H9 (cell line): ENCODE results near the gene CCR5. TPM values are rescaled to one million over a fixed set of nuclear protein-coding genes. Genes with fewer than 3 reads are reported as not detected.

Experiments
- DNase-seq: peaks from one replicate; pipeline ENCODE4 v3.0.0-alpha.2; 2017
- H2AFZ ChIP-seq: one replicate; pipeline ENCODE4 v1.6.1; 2013; ENCODE audit warnings: mild to moderate bottlenecking, low read length, control low read depth, moderate library complexity
- H2AK5ac ChIP-seq: 2 replicates; pipeline ENCODE4 v1.6.1; 2013; ENCODE audit warnings: low read length, control low read depth, mixed read lengths; ENCODE audit not compliant: insufficient read length
- H2BK120ac ChIP-seq: one replicate; pipeline ENCODE4 v1.6.1; 2013; ENCODE audit warnings: low read depth, mild to moderate bottlenecking, low read length, control low read depth, inconsistent platforms; ENCODE audit not compliant: poor library complexity, severe bottlenecking
- H2BK12ac ChIP-seq: 2 replicates; pipeline ENCODE4 v1.6.1; 2013; ENCODE audit warnings: low read length, control low read depth, mixed read lengths, low read depth; ENCODE audit not compliant: insufficient read length
- H2BK15ac ChIP-seq: 2 replicates; pipeline ENCODE4 v1.6.1; 2013; ENCODE audit warnings: low read depth, low read length, control low read depth
- H2BK20ac ChIP-seq: one replicate; pipeline ENCODE4 v1.6.1; 2013; ENCODE audit warnings: low read depth, mild to moderate bottlenecking, low read length, control low read depth, inconsistent platforms; ENCODE audit not compliant: poor library complexity, severe bottlenecking
- H2BK5ac ChIP-seq: 2 replicates; pipeline ENCODE4 v1.6.1; 2013; ENCODE audit warnings: low read length, control low read depth, mixed read lengths; ENCODE audit not compliant: insufficient read length
- H3K14ac ChIP-seq: 2 replicates; pipeline ENCODE4 v1.6.1; 2013; ENCODE audit warnings: low read length, control low read depth; ENCODE audit not compliant: insufficient read depth
- H3K18ac ChIP-seq: 2 replicates; pipeline ENCODE4 v1.6.1; 2013; ENCODE audit warnings: low read depth, mild to moderate bottlenecking, mixed read lengths, low read length, control low read depth; ENCODE audit not compliant: insufficient read length
- H3K23ac ChIP-seq: 2 replicates; pipeline ENCODE4 v1.6.1; 2013; ENCODE audit warnings: low read length, control low read depth, mixed read lengths, low read depth; ENCODE audit not compliant: insufficient read length
- H3K23me2 ChIP-seq: 2 replicates; pipeline ENCODE4 v1.6.1; 2013; ENCODE audit warnings: low read depth, mild to moderate bottlenecking, mixed read lengths, low read length, control low read depth; ENCODE audit not compliant: insufficient read length, poor library complexity, severe bottlenecking
- H3K27ac ChIP-seq: 2 replicates; pipeline ENCODE4 v1.5.1; 2013; ENCODE audit warnings: low read length, control low read depth, mixed read lengths, low read depth; ENCODE audit not compliant: insufficient read length
- H3K27me3 ChIP-seq: 2 replicates; pipeline ENCODE4 v1.6.1; 2013; ENCODE audit warnings: low read length, control low read depth, inconsistent platforms; ENCODE audit not compliant: insufficient read depth
- H3K4ac ChIP-seq: 2 replicates; pipeline ENCODE4 v1.6.1; 2013; ENCODE audit warnings: low read depth, mild to moderate bottlenecking, control low read depth, inconsistent platforms, low read length, moderate library complexity
- H3K4me1 ChIP-seq: 2 replicates; pipeline ENCODE4 v1.6.1; 2013; ENCODE audit warnings: low read length, control low read depth, inconsistent platforms; ENCODE audit not compliant: insufficient read depth
- H3K4me2 ChIP-seq: 2 replicates; pipeline ENCODE4 v1.6.1; 2013; ENCODE audit warnings: low read length, control low read depth, mixed read lengths; ENCODE audit not compliant: insufficient read length, insufficient read depth
- H3K56ac ChIP-seq: 2 replicates; pipeline ENCODE4 v1.6.1; 2013; ENCODE audit warnings: low read depth, mild to moderate bottlenecking, mixed read lengths, low read length, control low read depth; ENCODE audit not compliant: insufficient read length
- H3K79me1 ChIP-seq: 2 replicates; pipeline ENCODE4 v1.6.1; 2013; ENCODE audit warnings: low read depth, mild to moderate bottlenecking, moderate library complexity, low read length, control low read depth, inconsistent platforms; ENCODE audit not compliant: insufficient read depth, poor library complexity, severe bottlenecking
- H3K79me2 ChIP-seq: 2 replicates; pipeline ENCODE4 v1.6.1; 2013; ENCODE audit warnings: low read length, control low read depth, inconsistent platforms; ENCODE audit not compliant: insufficient read depth
- H3K9ac ChIP-seq: 2 replicates; pipeline ENCODE4 v1.6.1; 2013; ENCODE audit warnings: low read length, control low read depth, mixed read lengths; ENCODE audit not compliant: insufficient read length; ENCODE audit errors: extremely low read depth
- H3K9me3 ChIP-seq: one replicate; pipeline ENCODE4 v1.6.1; 2013; ENCODE audit warnings: low read depth, low read length, inconsistent platforms; ENCODE audit not compliant: control insufficient read depth
- H3T11ph ChIP-seq: one replicate; pipeline ENCODE4 v1.6.1; 2013; ENCODE audit warnings: mild to moderate bottlenecking, low read length, control low read depth, inconsistent platforms
- H4K20me1 ChIP-seq: one replicate; pipeline ENCODE4 v1.6.1; 2013; ENCODE audit not compliant: control insufficient read depth, insufficient read length, insufficient read depth
- H4K5ac ChIP-seq: 2 replicates; pipeline ENCODE4 v1.6.1; 2013; ENCODE audit warnings: low read depth, mild to moderate bottlenecking, mixed read lengths, low read length, control low read depth; ENCODE audit not compliant: insufficient read length
- H4K8ac ChIP-seq: replicated peaks from 2 replicates; pipeline ENCODE4 v1.6.1; 2013; ENCODE audit warnings: low read length, control low read depth, mixed read lengths, low read depth; ENCODE audit not compliant: insufficient read length
- H4K91ac ChIP-seq: 2 replicates; pipeline ENCODE4 v1.6.1; 2013; ENCODE audit warnings: low read depth, mild to moderate bottlenecking, moderate library complexity, mixed read lengths, low read length, control low read depth; ENCODE audit not compliant: insufficient read length
- H3K27ac Mint-ChIP-seq, 3 experiments: 2 replicates in 2 of 3; 3 replicates in 1 of 3; pipeline ENCODE4 v1.8.0; 2020 to 2021; ENCODE audit warnings: mixed read lengths in 3 of 3, mild to moderate bottlenecking in 1 of 3, moderate library complexity in 1 of 3
- H3K27me3 Mint-ChIP-seq: 2 replicates; pipeline ENCODE4 v1.8.0; 2021; ENCODE audit warnings: low read depth, mild to moderate bottlenecking, moderate library complexity, mixed read lengths
- H3K36me3 Mint-ChIP-seq, 3 experiments: 2 replicates in 2 of 3; 3 replicates in 1 of 3; pipeline ENCODE4 v1.8.0; 2020 to 2021; ENCODE audit warnings: low read depth in 3 of 3, mixed read lengths in 3 of 3; ENCODE audit not compliant: insufficient read depth in 1 of 3
- H3K4me1 Mint-ChIP-seq, 2 experiments: 2 replicates each; pipeline ENCODE4 v1.8.0; 2020; ENCODE audit warnings: mixed read lengths in 2 of 2
- H3K4me3 Mint-ChIP-seq, 2 experiments: 2 replicates in 1 of 2; 3 replicates in 1 of 2; pipeline ENCODE4 v1.8.0; 2020 to 2021; ENCODE audit warnings: mild to moderate bottlenecking in 2 of 2, mixed read lengths in 2 of 2, moderate library complexity in 1 of 2
- H3K9me3 Mint-ChIP-seq, 2 experiments: 2 replicates in 1 of 2; 3 replicates in 1 of 2; pipeline ENCODE4 v1.8.0; 2020; ENCODE audit warnings: mild to moderate bottlenecking in 2 of 2, mixed read lengths in 2 of 2, moderate library complexity in 1 of 2
- CTCF ChIP-seq: fragments of 200-600 bp; sonication (generic); conservative IDR thresholded peaks from 3 replicates; pipeline ENCODE4 v1.8.0; 2021; ENCODE audit warnings: antibody characterized with exemption, mild to moderate bottlenecking
- WGBS: extraction: QIAGEN DNeasy Blood & Tissue Kit; methylation state at CpG from one replicate; pipeline ENCODE4 v1.1.7; 2013; ENCODE audit warnings: missing lambda C conversion rate, low lambda C conversion rate, mixed read lengths; ENCODE audit not compliant: insufficient read length; ENCODE audit errors: extremely low coverage; 5-methylcytosine and 5-hydroxymethylcytosine counted together
- total RNA-seq: library from RNA; stranded (reverse); gene quantifications from 2 replicates; pipeline ENCODE4 v1.2.1, GENCODE V29; 2021

The CCR5 gene
- total RNA-seq, 1 experiment from 2014 or later, result not detected

GRCh38 chr3:46369151-46369550 lies 1.6 kb upstream of the CCR5 start:
- Histone ChIP-seq H3K79me2 (no peaks in the 10 kb centered on the region), H2BK12ac (no peak overlapping the region), H2BK20ac (no peak overlapping the region), H2BK15ac (no peak overlapping the region), H3K23me2 (no peaks in the 10 kb centered on the region), H2BK120ac (no peak overlapping the region), H4K91ac (no peak overlapping the region), H3K79me1 (no peaks in the 10 kb centered on the region), H3K4ac (no peak overlapping the region), H2BK5ac (no peak overlapping the region), H3K27ac (no peak overlapping the region), H3K23ac (no peak overlapping the region), H4K8ac (no peak overlapping the region), H3K27me3 (no peaks in the 10 kb centered on the region), H3K4me1 (no peaks in the 10 kb centered on the region; the same call in 1 of the 2 replicates), H4K20me1 (no peaks in the 10 kb centered on the region), H3K9ac (no peak overlapping the region), H3T11ph (no peak overlapping the region), H2AFZ (no peak overlapping the region), H3K14ac (no peak overlapping the region), H3K56ac (no peak overlapping the region), H4K5ac (no peak overlapping the region), H2AK5ac (no peak overlapping the region), H3K9me3 (no peaks in the 10 kb centered on the region), H3K4me2 (no peak overlapping the region), H3K18ac (no peak overlapping the region)
- no peak for TF ChIP-seq CTCF
- Mint-ChIP-seq H3K36me3 (no peaks in the 10 kb centered on the region), H3K27me3 (peaks cover 14% of the 10 kb centered on the region), H3K9me3 (no peaks in the 10 kb centered on the region), H3K4me3 (no peak overlapping the region), H3K27ac (no peak overlapping the region), H3K4me1 (no peaks in the 10 kb centered on the region; a peak in 1 of 4 replicates)
- no peak for DNase-seq
- WGBS, result no CpG with 5 or more reads among the region's 4 CpGs
